HG02610 (cell line): ENCODE data around the gene PRAC1.
A peak's percentile ranks its signal among the peaks of the same experiment; 100 is the strongest.

Source experiments
- ATAC-seq: cut with Tn5 transposase; IDR thresholded peaks from one replicate; pipeline ENCODE4 v1.9.1; 2021; ENCODE audit warnings: mild to moderate bottlenecking, moderate library complexity; ENCODE audit not compliant: unreplicated experiment

Gene PRAC1

GRCh38 chr17:48715496-48716399, 6.6 kb downstream of the PRAC1 start:
- ATAC-seq = no peak

GRCh38 chr17:48711128-48711527, 11.2 kb downstream of the PRAC1 start:
- ATAC-seq = no peak

- ATAC-seq = no peak
Observed at GRCh38 chr17:48704361-48705248, 17.7 kb downstream of the PRAC1 start.

GRCh38 chr17:48701864-48702532, 20.3 kb downstream of the PRAC1 start:
- no peak for ATAC-seq

- ATAC-seq = no peak
Observed at GRCh38 chr17:48693178-48693577, 29.1 kb downstream of the PRAC1 start.

GRCh38 chr17:48692049-48692448, 30.3 kb downstream of the PRAC1 start:
- no peak for ATAC-seq

- ATAC-seq = no peak
Observed at GRCh38 chr17:48690655-48691054, 31.7 kb downstream of the PRAC1 start.

GRCh38 chr17:48681609-48682008, 40.7 kb downstream of the PRAC1 start:
- ATAC-seq = no peak

- no peak for ATAC-seq
Observed at GRCh38 chr17:48679385-48680096, 42.8 kb downstream of the PRAC1 start.

GRCh38 chr17:48678141-48678971, 44.0 kb downstream of the PRAC1 start:
- ATAC-seq = peak; percentile 64

- ATAC-seq = no peak
Observed at GRCh38 chr17:48676963-48677558, 45.3 kb downstream of the PRAC1 start.

- ATAC-seq = no peak
Observed at GRCh38 chr17:48672340-48672739, 50.0 kb downstream of the PRAC1 start.
